Naive thymus-derived CD8-positive, alpha-beta T cell (primary cell): ENCODE data around the gene CABS1. TPM values are rescaled to one million over a fixed set of nuclear protein-coding genes. Genes with fewer than 3 reads are reported as not detected.

Experiments
- ATAC-seq, 2 donors: fragments of 150-1000 bp; cut with Tn5 transposase in 1 of 2; sonication (Bioruptor Pico), chemical (Tn5 transposase) in 1 of 2; 1 replicate in 1 of 2; 2 replicates in 1 of 2; pipeline ENCODE4 v1.10.0; 2021; ENCODE audit warnings: mild to moderate bottlenecking in 2 of 2, moderate library complexity in 2 of 2
- POLR2A ChIA-PET: fragments of 350-600 bp; sonication (Branson Sonifier 250); formaldehyde crosslinking; loops from one replicate; lab custom pipeline; 2021; ENCODE audit warnings: antibody characterized with exemption; lab: Charles Lee
- DNase-seq, 10 donors: peaks; one replicate each; pipeline versions ENCODE4 v3.0.0 to v3.0.0-alpha.2; 2020 to 2022
- H3K27ac Mint-ChIP-seq, 10 donors: one replicate each; pipeline ENCODE4 v1.8.0; 2020 to 2022; ENCODE audit warnings: mild to moderate bottlenecking in 10 of 10, mixed read lengths in 10 of 10, moderate library complexity in 4 of 10, inconsistent platforms in 1 of 10
- H3K27me3 Mint-ChIP-seq, 5 donors: one replicate each; pipeline ENCODE4 v1.8.0; 2021 to 2022; ENCODE audit warnings: mixed read lengths in 5 of 5
- H3K36me3 Mint-ChIP-seq, 3 donors: one replicate each; pipeline ENCODE4 v1.8.0; 2020 to 2022; ENCODE audit warnings: mixed read lengths in 3 of 3, mild to moderate bottlenecking in 2 of 3, inconsistent platforms in 1 of 3
- H3K4me1 Mint-ChIP-seq, 4 donors: one replicate each; pipeline ENCODE4 v1.8.0; 2021 to 2022; ENCODE audit warnings: mixed read lengths in 4 of 4
- H3K4me3 Mint-ChIP-seq, 10 donors: one replicate each; pipeline ENCODE4 v1.8.0; 2020 to 2022; ENCODE audit warnings: mild to moderate bottlenecking in 10 of 10, mixed read lengths in 10 of 10, moderate library complexity in 6 of 10, inconsistent platforms in 1 of 10
- H3K9me3 Mint-ChIP-seq, 9 donors: one replicate each; pipeline ENCODE4 v1.8.0; 2020 to 2022; ENCODE audit warnings: mixed read lengths in 9 of 9, mild to moderate bottlenecking in 3 of 9, inconsistent platforms in 1 of 9, moderate library complexity in 1 of 9
- polyA plus RNA-seq, 3 donors: library from polyadenylated mRNA; unstranded; fragments of 300-500 nt; fragmentation: Illumina TruSeq; gene quantifications; one replicate each; pipeline ENCODE4 v1.2.3, GENCODE V29; 2021
- total RNA-seq, 8 experiments: library from RNA in 2 of 8; stranded (reverse) in 2 of 8; gene quantifications; one replicate each; pipeline ENCODE4 v1.2.3 and lab custom pipeline; 2021 to 2026

The CABS1 gene
- total and polyA plus RNA-seq, 5 experiments from 2014 or later = not detected

DNA sequence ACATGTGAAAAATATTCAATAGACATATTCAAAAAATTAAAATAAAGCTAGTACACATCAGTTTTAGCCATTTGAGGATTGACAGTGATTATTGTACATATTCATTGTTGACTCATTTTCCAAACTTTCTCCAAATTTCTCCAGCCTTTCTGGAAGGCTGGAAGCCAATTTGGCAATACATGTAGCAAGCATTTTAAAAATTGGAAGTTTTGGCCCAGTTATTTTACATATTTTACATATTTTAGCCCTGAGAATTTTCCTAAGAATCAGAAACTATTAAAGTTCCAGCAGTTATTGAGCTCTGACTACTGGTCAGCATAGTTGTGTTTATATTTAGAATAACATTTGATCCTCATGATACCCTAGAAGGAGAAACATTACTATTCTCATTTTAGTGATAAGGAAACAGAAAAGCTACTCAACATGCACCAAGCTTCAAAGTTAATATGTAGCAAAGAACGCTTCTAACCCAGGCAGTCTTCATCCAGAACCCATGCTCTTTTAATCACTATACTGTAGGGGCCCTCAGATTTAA, 3.2 kb downstream of the CABS1 start:
- DNase-seq = no peak
- Mint-ChIP-seq H3K27ac (no peak overlapping the region), H3K4me1 (no peaks in the 10 kb centered on the region), H3K36me3 (no peaks in the 10 kb centered on the region), H3K9me3 (no peaks in the 10 kb centered on the region), H3K4me3 (no peak overlapping the region), H3K27me3 (peaks cover 0 to 3% (median 0%) of the 10 kb centered on the region in 5 donors)
- no peak for ATAC-seq
- POLR2A ChIA-PET = no interaction called here

GRCh38 chr4:70356185-70356584, 21.4 kb downstream of the CABS1 start:
- no peaks in the 10 kb centered on the region for H3K4me1 Mint-ChIP-seq
- POLR2A ChIA-PET = no interaction called here
- no peaks in the 10 kb centered on the region for H3K9me3 Mint-ChIP-seq
- H3K27me3 Mint-ChIP-seq = peaks cover 0 to 4% (median 0%) of the 10 kb centered on the region in 5 donors
- no peak overlapping the region for H3K4me3 Mint-ChIP-seq
- no peak for DNase-seq
- no peak for ATAC-seq
- H3K36me3 Mint-ChIP-seq = no peaks in the 10 kb centered on the region
- no peak overlapping the region for H3K27ac Mint-ChIP-seq

GRCh38 chr4:70359115-70359661, 24.4 kb downstream of the CABS1 start:
- Mint-ChIP-seq H3K27me3 (no peaks in the 10 kb centered on the region), H3K4me1 (no peaks in the 10 kb centered on the region), H3K9me3 (no peaks in the 10 kb centered on the region), H3K27ac (no peak overlapping the region), H3K4me3 (no peak overlapping the region), H3K36me3 (no peaks in the 10 kb centered on the region)
- no peak for ATAC-seq
- DNase-seq = no peak
- POLR2A ChIA-PET = no interaction called here

- DNase-seq (no peak), ATAC-seq (no peak)
- no peaks in the 10 kb centered on the region for H3K27me3 Mint-ChIP-seq
- no peak within 1 kb of the TSS for H3K27ac Mint-ChIP-seq
- H3K36me3 Mint-ChIP-seq = no peaks in the 10 kb centered on the region
- POLR2A ChIA-PET = no interaction called here
- H3K4me3 Mint-ChIP-seq = no peak within 1 kb of the TSS
- H3K9me3 Mint-ChIP-seq = no peaks in the 10 kb centered on the region
- no peaks in the 10 kb centered on the region for H3K4me1 Mint-ChIP-seq
These were observed 25.7 kb downstream of the CABS1 start, which contains the start of gene SMR3A for GRCh38 chr4:70360460-70360859. TSS of gene SMR3A (plus strand) at chr4:70360760. CDS start at chr4:70362116, 1,356 bp downstream.

GRCh38 chr4:70364002-70364401, 29.2 kb downstream of the CABS1 start:
- ATAC-seq (no peak), DNase-seq (no peak)
- Mint-ChIP-seq H3K9me3 (peaks cover 0 to 3% (median 0%) of the 10 kb centered on the region in 9 donors), H3K4me3 (no peak overlapping the region), H3K4me1 (no peaks in the 10 kb centered on the region), H3K36me3 (no peaks in the 10 kb centered on the region), H3K27ac (no peak overlapping the region), H3K27me3 (peaks cover 0 to 4% (median 0%) of the 10 kb centered on the region in 5 donors)
- POLR2A ChIA-PET = no interaction called here

DNA sequence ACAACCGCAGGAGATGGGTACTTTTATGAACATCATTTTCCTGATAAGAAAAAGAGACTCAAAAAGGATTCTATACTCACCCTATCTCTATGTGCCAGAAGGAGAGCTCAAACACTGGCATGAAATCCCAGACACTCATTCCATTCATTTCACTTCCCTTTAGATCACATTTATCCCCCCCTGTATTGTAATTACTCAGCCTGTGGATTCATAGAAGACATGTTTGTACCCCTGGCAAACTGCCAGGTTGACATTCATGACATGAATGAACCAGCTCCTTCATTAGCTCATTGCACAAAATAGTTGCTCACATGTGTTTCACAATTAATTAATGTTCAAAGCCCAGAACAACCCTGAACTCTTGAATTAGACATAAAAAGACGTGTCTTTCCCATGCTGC, 30.7 kb downstream of the CABS1 start:
- Mint-ChIP-seq H3K27me3 (peaks cover 0 to 4% (median 0%) of the 10 kb centered on the region in 5 donors), H3K9me3 (peaks cover 0 to 3% (median 0%) of the 10 kb centered on the region in 9 donors), H3K27ac (no peak overlapping the region), H3K36me3 (no peaks in the 10 kb centered on the region), H3K4me1 (no peaks in the 10 kb centered on the region), H3K4me3 (no peak overlapping the region)
- ATAC-seq = no peak
- no peak for DNase-seq
- POLR2A ChIA-PET = no interaction called here

GRCh38 chr4:70367813-70368212, 33.0 kb downstream of the CABS1 start:
- no peak overlapping the region for H3K27ac Mint-ChIP-seq
- no peak for DNase-seq
- no peaks in the 10 kb centered on the region for H3K4me1 Mint-ChIP-seq
- peaks cover 0 to 3% (median 0%) of the 10 kb centered on the region in 9 donors for H3K9me3 Mint-ChIP-seq
- ATAC-seq = no peak
- H3K36me3 Mint-ChIP-seq = no peaks in the 10 kb centered on the region
- no peak overlapping the region for H3K4me3 Mint-ChIP-seq
- POLR2A ChIA-PET = no interaction called here
- peaks cover 0 to 4% (median 0%) of the 10 kb centered on the region in 5 donors for H3K27me3 Mint-ChIP-seq

- ATAC-seq (no peak), DNase-seq (no peak)
- Mint-ChIP-seq H3K4me1 (no peaks in the 10 kb centered on the region), H3K27ac (no peak overlapping the region), H3K9me3 (peaks cover 0 to 4% (median 0%) of the 10 kb centered on the region in 9 donors), H3K36me3 (no peaks in the 10 kb centered on the region), H3K27me3 (peaks cover 0 to 9% (median 3%) of the 10 kb centered on the region in 5 donors), H3K4me3 (no peak overlapping the region)
- POLR2A ChIA-PET = no interaction called here
These were observed 37.2 kb downstream of the CABS1 start for GRCh38 chr4:70371987-70372386.

- H3K36me3 Mint-ChIP-seq = no peaks in the 10 kb centered on the region
- peaks cover 0 to 4% (median 0%) of the 10 kb centered on the region in 9 donors for H3K9me3 Mint-ChIP-seq
- DNase-seq (no peak), ATAC-seq (no peak)
- no peak overlapping the region for H3K27ac Mint-ChIP-seq
- H3K27me3 Mint-ChIP-seq = peaks cover 0 to 9% (median 3%) of the 10 kb centered on the region in 5 donors
- no peak overlapping the region for H3K4me3 Mint-ChIP-seq
- H3K4me1 Mint-ChIP-seq = no peaks in the 10 kb centered on the region
- POLR2A ChIA-PET = no interaction called here
These were observed 38.0 kb downstream of the CABS1 start for GRCh38 chr4:70372760-70373159.

DNA sequence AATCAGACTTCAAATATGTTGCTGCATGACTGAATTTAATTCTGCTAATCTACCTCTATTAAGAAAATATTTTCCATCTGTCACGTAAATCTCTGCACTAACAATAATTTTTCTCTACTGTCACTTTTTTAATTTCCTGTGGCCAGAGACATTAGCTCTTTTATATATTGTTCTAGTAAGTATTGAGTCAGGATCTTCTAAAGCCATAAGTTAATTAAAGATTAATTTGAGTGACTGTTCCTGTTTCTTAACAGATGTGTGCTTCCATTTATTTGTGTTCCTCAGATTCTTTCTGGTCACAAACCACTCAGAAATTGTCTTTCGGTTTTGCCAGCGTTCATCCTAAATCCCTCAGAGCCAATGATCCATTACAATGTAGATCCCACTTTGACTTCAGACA, 45.8 kb downstream of the CABS1 start:
- Mint-ChIP-seq H3K27me3 (peaks cover 0 to 3% (median 0%) of the 10 kb centered on the region in 5 donors), H3K36me3 (no peaks in the 10 kb centered on the region), H3K27ac (no peak overlapping the region), H3K4me1 (no peaks in the 10 kb centered on the region), H3K4me3 (no peak overlapping the region), H3K9me3 (peaks cover 0 to 3% (median 0%) of the 10 kb centered on the region in 9 donors)
- ATAC-seq (no peak), DNase-seq (no peak)
- POLR2A ChIA-PET = no interaction called here

DNA sequence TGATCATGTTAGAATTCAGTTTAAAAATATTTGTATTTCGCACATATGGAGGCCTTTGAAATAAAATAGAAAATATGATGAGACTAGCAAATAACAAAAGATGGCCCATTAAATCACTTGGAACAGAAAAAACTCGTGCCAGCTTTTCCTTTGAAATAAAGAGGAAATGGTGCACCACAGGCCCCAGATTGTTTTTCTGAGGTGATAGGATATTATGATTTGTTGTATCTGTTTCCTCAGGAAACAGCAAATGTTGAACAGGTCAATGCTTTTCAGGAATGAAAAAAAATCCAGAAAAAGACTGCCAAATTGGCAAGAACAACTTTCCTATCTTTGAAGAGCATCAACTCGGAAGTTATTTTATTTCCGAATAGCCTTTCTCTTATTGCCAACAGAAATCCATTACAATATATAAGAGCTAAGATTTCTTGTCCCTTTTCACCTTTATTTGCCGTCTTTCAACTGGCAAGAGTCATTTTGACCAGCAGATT, 48.0 kb downstream of the CABS1 start, which contains the start of gene SMR3B:
Gene SMR3B (plus strand): TSS at position 441 of the 491 bp plus-strand sequence. CDS start 1,380 bp downstream, outside the sequence.
- Mint-ChIP-seq H3K9me3 (peaks cover 0 to 3% (median 0%) of the 10 kb centered on the region in 9 donors), H3K4me3 (no peak within 1 kb of the TSS), H3K36me3 (no peaks in the 10 kb centered on the region), H3K4me1 (no peaks in the 10 kb centered on the region), H3K27me3 (peaks cover 0 to 1% (median 0%) of the 10 kb centered on the region in 5 donors), H3K27ac (no peak within 1 kb of the TSS)
- no peak for ATAC-seq
- POLR2A ChIA-PET = no interaction called here
- DNase-seq = no peak
